K562 (cell line): Measurements from ENCODE around the gene PTPRB. TPM values are rescaled to one million over a fixed set of nuclear protein-coding genes. Genes with fewer than 3 reads are reported as not detected.

ENCODE experiments used
- ATAC-seq: fragments of 200-7000 bp; cut with Tn5 transposase; 3 replicates; pipeline ENCODE4 v1.9.1; 2020; ENCODE audit warnings: moderate library complexity
- BruUV-seq: library from RNA; stranded (reverse); fragments of 400-500 nt; replicated peaks from 2 replicates; lab custom pipeline; 2021; lab: Mats Ljungman, UMichigan
- CTCF ChIA-PET: fragments of 300-600 bp; formaldehyde crosslinking; extraction: SDS; loops from one replicate; lab custom pipeline; 2021; ENCODE audit warnings: low intra/inter-chr PET ratio; lab: Yijun Ruan, JAX
- POLR2A ChIA-PET: fragments of 300-600, 350-650 bp; sonication (Branson Sonifier 250); formaldehyde crosslinking; extraction: SDS; loops from one replicate; lab custom pipeline; 2021; ENCODE audit warnings: antibody characterized with exemption, inconsistent platforms; lab: Yijun Ruan, JAX
- DNase-seq, 4 experiments: peaks; one replicate each; pipeline versions ENCODE4 v3.0.0 to v3.0.0-alpha.2; 2011 to 2018; ENCODE audit warnings: low spot score in 3 of 4, mixed read lengths in 3 of 4; ENCODE audit errors: extremely low read depth in 1 of 4
- FAIRE-seq: peaks from 2 replicates; lab custom pipeline; 2011; peaks lifted over from hg19 to GRCh38; lab: Jason Lieb, UNC
- H2AFZ ChIP-seq: 2 replicates; pipeline ENCODE4 v1.6.0; 2011; ENCODE audit warnings: low read depth, low read length, control low read depth, inconsistent platforms
- H3K27ac ChIP-seq: fragments of 200-600 bp; 3 replicates; pipeline ENCODE4 v1.8.0; 2011; ENCODE audit warnings: low read depth, mild to moderate bottlenecking, control low read depth, inconsistent platforms, low read length, moderate library complexity, mixed read lengths; ENCODE audit errors: extremely low read depth
- H3K27me3 ChIP-seq, 2 experiments: fragments of 300-600 bp in 1 of 2; 2 replicates in 1 of 2; 3 replicates in 1 of 2; pipeline versions ENCODE4 v1.6.0 to v1.8.0; 2011; ENCODE audit warnings: inconsistent platforms in 2 of 2, low read length in 2 of 2, mild to moderate bottlenecking in 1 of 2, mixed read lengths in 1 of 2, moderate library complexity in 1 of 2; ENCODE audit not compliant: control insufficient read depth in 2 of 2, insufficient read depth in 2 of 2
- H3K36me3 ChIP-seq: fragments of 300-600 bp; 3 replicates; pipeline ENCODE4 v1.8.0; 2011; ENCODE audit warnings: mild to moderate bottlenecking, low read length, inconsistent platforms; ENCODE audit not compliant: control insufficient read depth, insufficient read depth
- H3K4me1 ChIP-seq, 2 experiments: fragments of 200-600 bp in 1 of 2; replicated peaks in 1 of 2; 2 replicates in 1 of 2; 3 replicates in 1 of 2; pipeline versions ENCODE4 v1.5.1 to v1.8.0; 2011; ENCODE audit warnings: inconsistent platforms in 2 of 2, low read length in 2 of 2, mild to moderate bottlenecking in 1 of 2, mixed read lengths in 1 of 2, moderate library complexity in 1 of 2; ENCODE audit not compliant: control insufficient read depth in 2 of 2, insufficient read depth in 2 of 2
- H3K4me2 ChIP-seq: 2 replicates; pipeline ENCODE4 v1.6.1; 2011; ENCODE audit warnings: low read length, control low read depth, inconsistent platforms, mixed read lengths; ENCODE audit not compliant: insufficient read depth
- H3K4me3 ChIP-seq: fragments of 200-600 bp; sonication (generic), shearing (Covaris generic); 2 replicates; pipeline ENCODE4 v1.5.1; 2016; ENCODE audit warnings: control low read depth, inconsistent platforms
- H3K79me2 ChIP-seq: fragments of 200-600 bp; 3 replicates; pipeline ENCODE4 v1.8.0; 2011; ENCODE audit warnings: low read length, inconsistent platforms; ENCODE audit not compliant: control insufficient read depth, insufficient read depth
- H3K9ac ChIP-seq, 2 experiments: 2 replicates each; pipeline versions ENCODE4 v1.6.0 to v1.6.1; 2011; ENCODE audit warnings: low read depth in 2 of 2, low read length in 2 of 2, control low read depth in 1 of 2, inconsistent platforms in 1 of 2, mild to moderate bottlenecking in 1 of 2, mixed read lengths in 1 of 2; ENCODE audit not compliant: insufficient read depth in 1 of 2
- H3K9me1 ChIP-seq: one replicate; pipeline ENCODE4 v1.6.0; 2011; ENCODE audit warnings: inconsistent platforms, mild to moderate bottlenecking, low read length, moderate library complexity; ENCODE audit not compliant: control insufficient read depth, insufficient read depth
- H3K9me3 ChIP-seq: replicated peaks from 2 replicates; pipeline ENCODE4 v1.5.1; 2011; ENCODE audit warnings: low read depth, low read length, inconsistent platforms; ENCODE audit not compliant: control insufficient read depth, insufficient read depth
- H4K20me1 ChIP-seq: replicated peaks from 2 replicates; pipeline ENCODE4 v1.6.1; 2011; ENCODE audit warnings: low read length, inconsistent platforms, mixed read lengths; ENCODE audit not compliant: control insufficient read depth, insufficient read depth
- CHD1 ChIP-seq: fragments of 200-600 bp; sonication (generic); IDR thresholded peaks from one replicate; pipeline ENCODE4 v1.6.1; 2012; ENCODE audit warnings: mild to moderate bottlenecking, moderate library complexity, low read length, inconsistent platforms
- CXXC5 ChIP-seq: fragments of 250-450 bp; sonication (Bioruptor Pico); IDR thresholded peaks from 2 replicates; pipeline ENCODE4 v1.8.0; 2022; ENCODE audit warnings: inconsistent platforms, mild to moderate bottlenecking, moderate library complexity
- EP400 ChIP-seq: fragments of 450-650 bp; IDR thresholded peaks from 2 replicates; pipeline ENCODE4 v1.6.1; 2017; ENCODE audit warnings: antibody characterized with exemption, mild to moderate bottlenecking, moderate library complexity
- ETV5 ChIP-seq: sonication (generic); formaldehyde crosslinking; IDR thresholded peaks from 2 replicates; pipeline ENCODE4 v1.4.0; 2020; ENCODE audit warnings: low read depth, mild to moderate bottlenecking, missing genetic modification reagents
- HDGF ChIP-seq: fragments of 450-650 bp; IDR thresholded peaks from 2 replicates; pipeline ENCODE4 v1.6.1; 2016
- LCOR ChIP-seq: sonication (generic); formaldehyde crosslinking; IDR thresholded peaks from 2 replicates; pipeline ENCODE4 v1.8.0; 2022; ENCODE audit warnings: mild to moderate bottlenecking, missing genetic modification reagents
- NFYB ChIP-seq: IDR thresholded peaks from 2 replicates; pipeline ENCODE4 v1.6.1; 2011; ENCODE audit warnings: mild to moderate bottlenecking, moderate library complexity; ENCODE audit not compliant: insufficient read length; ENCODE audit errors: extremely low read depth
- RAD21 ChIP-seq, 2 experiments: fragments of 250-450 bp in 1 of 2; fragments of 450-650 bp in 1 of 2; sonication (Bioruptor Pico) in 1 of 2; formaldehyde crosslinking in 1 of 2; IDR thresholded peaks in 1 of 2; conservative IDR thresholded peaks in 1 of 2; 2 replicates each; pipeline versions ENCODE4 v1.4.0 to v1.8.0; 2020 to 2022; ENCODE audit warnings: mild to moderate bottlenecking in 2 of 2, moderate library complexity in 1 of 2
- RBFOX2 ChIP-seq: fragments of 200-400 bp; formaldehyde crosslinking; IDR thresholded peaks from 2 replicates; pipeline ENCODE4 v1.6.1; 2017; ENCODE audit warnings: low read depth, mild to moderate bottlenecking, low read length, moderate library complexity
- SNIP1 ChIP-seq: fragments of 450-650 bp; IDR thresholded peaks from 2 replicates; pipeline ENCODE4 v1.7.1; 2017; ENCODE audit warnings: low read depth, mild to moderate bottlenecking
- SP1 ChIP-seq: sonication (generic); formaldehyde crosslinking; IDR thresholded peaks from 2 replicates; pipeline ENCODE4 v1.8.1; 2022; ENCODE audit warnings: mild to moderate bottlenecking, missing genetic modification reagents
- SUPT5H ChIP-seq: fragments of 450-650 bp; IDR thresholded peaks from 2 replicates; pipeline ENCODE4 v1.6.1; 2016
- TOE1 ChIP-seq, 2 experiments: fragments of 450-650 bp in 1 of 2; sonication (generic) in 1 of 2; formaldehyde crosslinking in 1 of 2; IDR thresholded peaks; 2 replicates each; pipeline versions ENCODE4 v1.7.1 to v1.8.0; 2016 to 2022; ENCODE audit warnings: borderline replicate concordance in 2 of 2, mild to moderate bottlenecking in 2 of 2, antibody characterized with exemption in 1 of 2, inconsistent platforms in 1 of 2, low read depth in 1 of 2, missing genetic modification reagents in 1 of 2, moderate library complexity in 1 of 2
- ZKSCAN1 ChIP-seq: fragments of 150-350 bp; IDR thresholded peaks from 2 replicates; pipeline ENCODE4 v1.6.1; 2016; ENCODE audit warnings: low read depth, low read length
- ZNF324 ChIP-seq: fragments of 250-450 bp; sonication (Bioruptor Pico); IDR thresholded peaks from 2 replicates; pipeline ENCODE4 v1.4.0; 2020; ENCODE audit warnings: mild to moderate bottlenecking
- WGBS: fragments of 100-300 bp; shearing (Covaris generic); methylation state at CpG from one replicate; pipeline ENCODE4 v1.1.6; 2016; ENCODE audit warnings: low coverage, mixed read lengths; ENCODE audit not compliant: insufficient coverage; ENCODE audit errors: missing lambda C conversion rate; 5-methylcytosine and 5-hydroxymethylcytosine counted together
- in situ Hi-C: fragments of 300-500 bp; cut with MboI; formaldehyde crosslinking; loops from 4 replicates; pipeline ENCODE4 v1.15.0; 2018; ENCODE audit warnings: inconsistent platforms, mixed read lengths
- intact Hi-C: fragments of 100-400 bp; cut with micrococcal nuclease; formaldehyde crosslinking; loops from 2 replicates; pipeline ENCODE4 v1.14.2; 2022
- polyA plus RNA-seq, 8 experiments: library from polyadenylated mRNA; depleted of rRNA in 4 of 8; stranded (reverse) in 5 of 8; unstranded in 3 of 8; fragments of >200 nt; fragmentation: Nextera tagmentation in 2 of 8; fragmentation: Illumina TruSeq in 1 of 8; extraction: Ambion mirVana in 2 of 8; extraction: Trizol in 1 of 8; gene quantifications; 2 replicates each; pipeline versions ENCODE4 v1.2.1 to v1.2.3, GENCODE V29; 2011 to 2014; ENCODE audit warnings: inconsistent platforms in 1 of 8, missing spikeins in 1 of 8
- total RNA-seq, 7 experiments: library from RNA; depleted of rRNA in 6 of 7; stranded (reverse); fragments of >200 nt in 6 of 7; fragmentation: Illumina TruSeq in 2 of 7; extraction: Trizol in 2 of 7; gene quantifications; 2 replicates each; pipeline versions ENCODE4 v1.2.1 to v1.2.3, GENCODE V29; 2011 to 2021; ENCODE audit warnings: low replicate concordance in 1 of 7
- TF ChIP-seq, protein P1 (sequence below): fragments of 450-650 bp; IDR thresholded peaks from 2 replicates; pipeline ENCODE4 v1.6.1; 2017; ENCODE audit warnings: mild to moderate bottlenecking, moderate library complexity

Gene PTPRB
- total and polyA plus RNA-seq, 9 of the 15 experiments (the other 6 are each of a cell fraction or from before 2014, with no cell fraction given) = 0.46 to 5.9 (median 3.1) TPM

DNA sequence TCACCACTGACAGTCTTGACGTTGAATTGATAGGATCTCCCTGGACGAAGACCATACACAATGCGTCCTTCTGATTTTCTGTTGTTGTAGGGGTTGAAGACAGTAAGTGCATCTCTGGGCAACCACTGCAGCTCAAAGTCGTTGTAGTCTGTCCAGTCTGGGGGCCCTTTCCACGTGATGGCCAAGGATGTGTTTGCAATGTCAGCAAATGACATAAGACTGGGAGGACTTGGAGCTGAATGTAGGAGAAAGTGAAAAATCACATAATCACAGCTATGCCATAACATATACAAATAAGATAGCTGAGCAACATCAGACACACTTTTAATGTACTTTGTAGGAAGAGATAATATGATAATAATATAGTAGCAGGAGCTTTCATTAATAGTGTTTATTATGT is 77.8 kb downstream of the PTPRB start (continued):
- TF ChIP-seq EP400 (no peak), ZNF324 (CRISPR knock-in tag) (no peak), ETV5 (CRISPR knock-in tag) (no peak), RAD21 (CRISPR knock-in tag; conservative IDR thresholded peaks at IDR 0.05 in 1 of 2, IDR thresholded peaks at IDR 0.05 in 1 of 2) (no peak), HDGF (no peak), CHD1 (no peak)

DNA sequence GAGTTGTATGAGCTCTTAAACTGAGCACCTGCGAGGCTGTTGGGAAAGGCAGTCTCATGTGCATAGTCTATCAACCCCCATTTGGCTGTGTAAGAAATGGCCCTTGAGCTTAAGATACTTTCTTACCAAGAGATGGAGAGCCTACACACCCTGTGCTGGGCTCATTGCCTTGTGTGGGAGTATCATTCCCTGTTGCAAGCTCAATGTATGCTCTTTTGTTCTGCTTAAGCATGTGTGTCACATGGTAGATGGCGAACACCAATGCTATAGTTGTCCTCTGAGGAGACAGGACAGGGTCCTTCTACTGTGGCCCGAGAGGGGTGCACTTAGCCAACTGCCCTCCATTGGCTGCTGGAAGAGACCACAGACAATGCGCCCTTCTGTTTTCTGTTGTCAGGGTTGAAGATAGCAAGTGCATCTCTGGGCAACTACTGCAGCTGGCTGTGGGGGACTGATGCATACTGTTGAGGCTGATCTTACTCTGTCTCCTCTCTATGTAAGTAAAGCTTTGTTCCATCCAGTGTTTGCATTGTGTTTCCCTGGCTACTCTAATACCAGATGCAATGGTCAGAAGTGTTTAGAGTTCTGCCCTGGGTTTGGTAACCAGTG is 79.5 kb downstream of the PTPRB start:
- no peak for ATAC-seq

More for the DNA sequence above, 79.5 kb downstream of the PTPRB start:
- Histone ChIP-seq H3K9me1 (no peaks in the 10 kb centered on the region), H3K4me3 (no peak overlapping the region), H3K27ac (no peak overlapping the region), H2AFZ (no peak overlapping the region), H3K4me1 (peaks cover 0 to 2% of the 10 kb centered on the region in 2 experiments; a peak in 1 of 5 replicates), H3K79me2 (no peaks in the 10 kb centered on the region), H3K4me2 (no peak overlapping the region), H3K27me3 (no peaks in the 10 kb centered on the region), H3K36me3 (peaks cover 35% of the 10 kb centered on the region; the same call in 1 of the 3 replicates), H3K9ac (no peak overlapping the region), H3K9me3 (no peaks in the 10 kb centered on the region), H4K20me1 (no peaks in the 10 kb centered on the region; the same call in 1 of the 2 replicates)
- FAIRE-seq (no peak), DNase-seq (no peak)
- TF ChIP-seq ZKSCAN1 = no peak
- no peak for TF ChIP-seq NFYB
- no peak for TF ChIP-seq SNIP1
- TF ChIP-seq, protein P1, sequence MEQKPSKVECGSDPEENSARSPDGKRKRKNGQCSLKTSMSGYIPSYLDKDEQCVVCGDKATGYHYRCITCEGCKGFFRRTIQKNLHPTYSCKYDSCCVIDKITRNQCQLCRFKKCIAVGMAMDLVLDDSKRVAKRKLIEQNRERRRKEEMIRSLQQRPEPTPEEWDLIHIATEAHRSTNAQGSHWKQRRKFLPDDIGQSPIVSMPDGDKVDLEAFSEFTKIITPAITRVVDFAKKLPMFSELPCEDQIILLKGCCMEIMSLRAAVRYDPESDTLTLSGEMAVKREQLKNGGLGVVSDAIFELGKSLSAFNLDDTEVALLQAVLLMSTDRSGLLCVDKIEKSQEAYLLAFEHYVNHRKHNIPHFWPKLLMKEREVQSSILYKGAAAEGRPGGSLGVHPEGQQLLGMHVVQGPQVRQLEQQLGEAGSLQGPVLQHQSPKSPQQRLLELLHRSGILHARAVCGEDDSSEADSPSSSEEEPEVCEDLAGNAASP = no peak
- TF ChIP-seq RBFOX2 = no peak
- no peak for TF ChIP-seq TOE1 (IDR thresholded peaks at IDR 0.05; ENCODE audit: borderline replicate concordance)
- no peak for TF ChIP-seq TOE1 (CRISPR knock-in tag; IDR thresholded peaks at IDR 0.05; ENCODE audit: borderline replicate concordance, low read depth)
- no peak for TF ChIP-seq LCOR (CRISPR knock-in tag)
- no peak for TF ChIP-seq CXXC5 (CRISPR knock-in tag)
- no peak for TF ChIP-seq SUPT5H
- no peak for TF ChIP-seq SP1 (CRISPR knock-in tag)
- intact Hi-C loops (loop anchor here (10.0 kb wide), 1 partner anchor 153 kb away; no protein-coding TSS in a partner anchor), in situ Hi-C loops (no loop called here)
- 59% methylated on average over 4 of the region's 4 CpGs for WGBS
- CTCF ChIA-PET = no interaction called here
- POLR2A ChIA-PET = interaction anchor here (1.2 kb wide), 1 partner anchor 13 kb away, joined by 4 read pairs; no protein-coding TSS in a partner anchor
- BruUV-seq = no TSS peak
